Measurements from ENCODE around the gene GJD3.

GJD3 gene

DNA sequence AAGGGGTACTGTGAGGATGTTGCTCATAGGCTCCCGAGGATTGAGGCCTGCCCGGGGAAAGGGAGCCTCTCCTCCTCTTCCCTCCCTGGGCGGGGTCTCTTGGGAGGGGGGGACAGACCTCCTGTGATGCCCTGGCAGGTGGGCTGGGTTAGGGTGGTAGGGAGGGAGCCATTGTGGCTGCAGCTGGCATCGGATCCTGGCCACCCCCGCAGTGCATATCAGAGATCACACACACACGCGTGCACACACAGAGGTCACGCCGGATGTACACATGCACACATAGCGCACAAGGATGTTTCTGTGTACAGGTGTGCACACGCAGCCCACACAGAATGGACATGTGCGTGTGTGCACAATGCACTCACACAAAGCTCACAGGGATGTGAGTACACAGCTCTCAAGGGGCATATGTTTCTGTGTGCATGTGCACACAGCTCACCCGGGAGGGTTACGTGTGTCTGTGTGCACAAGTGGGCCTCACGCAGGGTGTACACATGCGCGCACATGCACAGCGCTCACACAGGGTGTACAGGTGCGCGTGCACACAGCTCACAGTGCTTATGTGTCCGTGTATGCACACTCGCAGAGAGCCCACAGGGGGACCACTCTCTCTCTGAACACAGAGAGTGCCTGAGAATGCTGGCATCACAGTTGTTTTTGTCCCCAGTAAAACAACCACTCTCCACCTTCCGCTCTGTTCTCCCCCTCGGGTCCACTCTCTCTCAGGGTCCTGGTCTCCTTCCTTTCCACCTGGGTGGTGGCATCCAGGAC is 2.4 kb downstream of the GJD3 start:
- H3K4me3 ChIP-seq (ENCODE audit: low read length): no peak overlapping the region; the same call in 1 of the 2 replicates
- no peak for TF ChIP-seq ZNF274 (IDR thresholded peaks at IDR 0.05; ENCODE audit: low read depth, low read length)

DNA sequence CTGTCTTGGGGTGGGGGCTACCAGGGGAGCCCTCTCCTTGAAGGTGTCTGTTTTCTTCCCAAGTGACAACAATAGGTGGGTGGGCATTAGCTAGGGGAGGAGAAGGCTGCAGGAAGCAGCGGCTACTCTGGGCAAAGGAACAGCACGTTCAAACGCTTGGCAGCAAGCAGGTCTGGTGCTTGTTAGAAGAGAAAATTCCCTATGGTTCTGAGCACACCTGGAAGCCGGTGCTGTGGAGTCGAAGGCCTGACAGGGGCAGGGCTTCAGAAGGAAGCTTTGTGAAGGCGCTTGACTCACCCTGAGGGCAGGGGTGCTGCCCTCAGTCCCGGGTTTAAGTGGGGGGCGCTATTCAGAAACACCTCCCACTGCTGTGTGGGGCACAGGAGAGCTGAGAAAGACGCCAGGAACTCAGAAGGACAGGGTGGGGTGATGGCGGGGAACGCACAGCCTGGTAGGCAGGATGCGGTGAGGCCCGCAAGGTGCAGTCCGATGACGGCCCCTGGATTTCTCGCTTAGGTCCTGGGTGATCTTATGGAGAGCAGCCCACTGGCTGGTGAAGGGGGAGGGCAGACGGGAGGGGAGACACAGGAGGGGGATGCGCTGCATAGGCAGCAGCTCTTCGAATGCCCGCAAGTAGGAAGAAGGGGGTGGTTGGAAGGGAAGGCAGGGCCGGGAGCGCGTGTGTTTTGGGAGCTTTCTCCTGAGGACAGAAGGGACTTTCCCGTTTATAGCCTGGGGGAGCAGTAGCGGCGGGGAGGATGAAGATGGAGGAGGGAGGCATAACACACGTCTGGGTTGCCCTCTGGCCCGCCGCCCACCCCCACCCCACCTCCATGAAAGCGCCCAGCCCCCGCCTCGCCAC is 3.2 kb downstream of the GJD3 start:
- TF ChIP-seq ZNF274 (IDR thresholded peaks at IDR 0.05; ENCODE audit: low read depth, low read length): no peak
- no peak overlapping the region for H3K4me3 ChIP-seq (ENCODE audit: low read length)

DNA sequence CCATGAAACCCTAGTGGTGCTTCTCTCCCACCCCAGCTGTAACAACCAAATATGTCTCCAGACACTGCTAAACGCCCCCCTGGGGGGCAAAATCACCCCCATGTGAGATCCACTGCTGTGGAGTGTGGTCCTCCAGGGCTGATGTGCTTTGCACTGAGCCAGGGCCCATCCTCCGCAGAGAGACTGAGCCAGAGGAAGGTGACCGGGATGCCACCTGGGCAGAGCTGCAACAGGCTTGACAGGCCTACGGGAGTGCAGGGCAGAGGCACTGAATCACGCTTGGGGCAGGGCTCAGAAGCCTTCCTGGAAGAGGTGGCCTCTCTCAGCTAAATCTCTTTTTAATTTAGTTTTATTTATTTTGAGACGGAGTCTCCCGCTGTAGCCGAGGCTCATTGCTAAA is 4.4 kb downstream of the GJD3 start:
- TF ChIP-seq ZNF274 (IDR thresholded peaks at IDR 0.05; ENCODE audit: low read depth, low read length): no peak
- no peak overlapping the region for H3K4me3 ChIP-seq (ENCODE audit: low read length)

DNA sequence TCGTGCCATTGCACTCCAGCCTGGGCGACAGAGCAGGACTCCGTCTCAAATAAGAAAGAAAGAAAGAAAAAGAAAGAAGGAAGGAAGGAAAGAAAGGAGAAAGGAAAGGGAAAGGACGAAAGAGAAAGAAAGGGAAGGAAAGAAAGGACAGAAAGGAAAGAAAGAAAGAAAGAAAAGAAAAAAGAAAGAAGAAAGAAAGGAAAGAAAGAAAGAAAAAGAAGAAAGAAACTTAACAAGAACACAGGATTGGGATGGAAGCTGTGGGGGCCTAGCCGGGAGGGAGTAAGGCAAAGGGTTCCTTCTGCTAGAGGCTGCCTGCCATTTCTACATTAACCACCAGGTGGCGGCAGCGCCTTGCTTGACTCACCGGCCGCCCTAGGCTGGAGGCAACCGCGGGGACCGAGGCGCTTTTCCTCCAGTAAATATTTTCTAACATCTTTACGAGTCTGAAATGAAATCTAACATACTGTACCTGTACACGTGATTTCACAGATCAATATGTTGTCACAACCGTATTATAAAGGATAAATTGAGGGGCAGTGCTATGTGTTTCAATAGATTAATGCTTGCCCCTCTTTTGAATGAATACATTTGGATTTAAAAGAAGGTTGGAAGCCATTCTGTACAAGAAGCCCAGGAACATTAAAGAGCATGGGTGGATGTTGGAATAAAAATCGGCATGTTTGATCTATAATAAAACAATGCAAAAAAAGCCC is 6.1 kb downstream of the GJD3 start:
- no peak for TF ChIP-seq ZNF274 (IDR thresholded peaks at IDR 0.05; ENCODE audit: low read depth, low read length)
- H3K4me3 ChIP-seq (ENCODE audit: low read length): no peak overlapping the region

DNA sequence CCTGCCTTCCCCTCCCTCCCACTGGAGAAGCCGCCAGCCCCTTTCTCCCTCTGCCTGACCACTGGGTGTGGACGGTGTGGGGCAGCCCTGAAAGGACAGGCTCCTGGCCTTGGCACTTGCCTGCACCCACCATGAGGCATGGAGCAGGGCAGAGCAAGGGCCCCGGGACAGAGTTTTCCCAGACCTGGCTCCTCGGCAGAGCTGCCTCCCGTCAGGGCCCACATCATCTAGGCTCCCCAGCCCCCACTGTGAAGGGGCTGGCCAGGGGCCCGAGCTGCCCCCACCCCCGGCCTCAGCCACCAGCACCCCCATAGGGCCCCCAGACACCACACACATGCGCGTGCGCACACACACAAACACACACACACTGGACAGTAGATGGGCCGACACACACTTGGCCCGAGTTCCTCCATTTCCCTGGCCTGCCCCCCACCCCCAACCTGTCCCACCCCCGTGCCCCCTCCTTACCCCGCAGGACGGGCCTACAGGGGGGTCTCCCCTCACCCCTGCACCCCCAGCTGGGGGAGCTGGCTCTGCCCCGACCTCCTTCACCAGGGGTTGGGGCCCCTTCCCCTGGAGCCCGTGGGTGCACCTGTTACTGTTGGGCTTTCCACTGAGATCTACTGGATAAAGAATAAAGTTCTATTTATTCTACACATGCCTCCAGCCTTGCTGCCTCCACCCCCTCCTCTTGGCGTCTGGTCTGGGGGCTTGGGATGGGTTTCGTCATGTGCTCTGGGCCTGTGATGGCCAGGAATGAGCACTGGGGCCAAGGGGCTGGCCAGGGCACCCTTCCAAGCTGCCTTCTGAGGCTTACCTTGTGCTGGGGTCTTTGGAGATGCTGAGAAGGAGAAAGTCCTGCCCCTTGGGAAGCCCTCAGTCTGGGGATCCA is 7.3 kb downstream of the GJD3 start:
- H3K4me3 ChIP-seq (ENCODE audit: low read length): no peak overlapping the region
- no peak for TF ChIP-seq ZNF274 (IDR thresholded peaks at IDR 0.05; ENCODE audit: low read depth, low read length)

DNA sequence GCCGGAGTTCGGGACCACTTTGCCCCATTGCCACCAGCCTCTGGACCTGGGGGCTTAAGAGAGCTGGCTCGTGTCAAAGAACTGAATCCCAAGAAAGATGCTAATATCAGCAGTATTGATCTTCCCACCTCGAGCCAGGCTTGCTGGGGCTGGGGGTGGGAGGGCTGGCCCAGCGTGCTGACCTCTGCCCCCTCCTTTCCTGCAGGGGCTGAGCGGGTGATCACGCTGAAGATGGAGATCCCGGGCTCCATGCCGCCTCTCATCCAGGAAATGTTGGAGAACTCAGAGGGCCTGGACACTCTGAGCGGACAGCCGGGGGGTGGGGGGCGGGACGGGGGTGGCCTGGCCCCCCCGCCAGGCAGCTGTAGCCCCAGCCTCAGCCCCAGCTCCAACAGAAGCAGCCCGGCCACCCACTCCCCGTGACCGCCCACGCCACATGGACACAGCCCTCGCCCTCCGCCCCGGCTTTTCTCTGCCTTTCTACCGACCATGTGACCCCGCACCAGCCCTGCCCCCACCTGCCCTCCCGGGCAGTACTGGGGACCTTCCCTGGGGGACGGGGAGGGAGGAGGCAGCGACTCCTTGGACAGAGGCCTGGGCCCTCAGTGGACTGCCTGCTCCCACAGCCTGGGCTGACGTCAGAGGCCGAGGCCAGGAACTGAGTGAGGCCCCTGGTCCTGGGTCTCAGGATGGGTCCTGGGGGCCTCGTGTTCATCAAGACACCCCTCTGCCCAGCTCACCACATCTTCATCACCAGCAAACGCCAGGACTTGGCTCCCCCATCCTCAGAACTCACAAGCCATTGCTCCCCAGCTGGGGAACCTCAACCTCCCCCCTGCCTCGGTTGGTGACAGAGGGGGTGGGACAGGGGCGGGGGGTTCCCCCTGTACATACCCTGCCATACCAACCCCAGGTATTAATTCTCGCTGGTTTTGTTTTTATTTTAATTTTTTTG is 8.5 kb downstream of the GJD3 start:
- no peak overlapping the region for H3K4me3 ChIP-seq (ENCODE audit: low read length)
- TF ChIP-seq ZNF274 (IDR thresholded peaks at IDR 0.05; ENCODE audit: low read depth, low read length): no peak

DNA sequence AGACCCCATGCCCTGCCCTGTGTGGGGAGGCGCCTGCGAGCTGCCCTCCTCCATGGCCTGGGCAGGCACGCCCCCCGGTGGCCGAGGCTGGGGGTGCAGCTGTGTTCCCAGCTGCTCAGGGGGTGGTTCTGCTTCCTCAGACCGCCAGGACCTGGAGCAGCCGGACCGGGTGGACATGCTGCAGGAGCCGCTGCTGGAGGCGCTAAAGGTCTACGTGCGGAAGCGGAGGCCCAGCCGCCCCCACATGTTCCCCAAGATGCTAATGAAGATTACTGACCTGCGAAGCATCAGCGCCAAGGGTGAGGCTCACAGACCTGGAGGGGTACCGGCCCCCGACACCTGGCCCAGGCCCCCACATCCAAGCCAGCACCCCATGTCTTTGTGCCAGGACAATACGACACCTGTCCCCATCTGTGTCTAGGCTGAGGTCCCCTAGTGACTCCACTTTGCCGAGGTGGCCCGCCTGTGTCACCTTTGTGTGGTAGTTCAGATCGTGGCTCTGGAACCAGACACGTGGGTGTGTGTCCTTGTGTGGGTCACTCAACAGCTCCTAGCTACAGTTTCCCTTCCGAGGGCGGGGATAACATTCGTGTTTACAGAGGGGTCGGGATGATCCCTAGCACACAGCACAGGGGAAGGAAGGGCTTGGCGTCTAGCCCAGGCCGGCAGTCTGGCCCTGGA is 9.3 kb downstream of the GJD3 start:
- H3K4me3 ChIP-seq (ENCODE audit: low read length): no peak overlapping the region
- no peak for TF ChIP-seq ZNF274 (IDR thresholded peaks at IDR 0.05; ENCODE audit: low read depth, low read length)

DNA sequence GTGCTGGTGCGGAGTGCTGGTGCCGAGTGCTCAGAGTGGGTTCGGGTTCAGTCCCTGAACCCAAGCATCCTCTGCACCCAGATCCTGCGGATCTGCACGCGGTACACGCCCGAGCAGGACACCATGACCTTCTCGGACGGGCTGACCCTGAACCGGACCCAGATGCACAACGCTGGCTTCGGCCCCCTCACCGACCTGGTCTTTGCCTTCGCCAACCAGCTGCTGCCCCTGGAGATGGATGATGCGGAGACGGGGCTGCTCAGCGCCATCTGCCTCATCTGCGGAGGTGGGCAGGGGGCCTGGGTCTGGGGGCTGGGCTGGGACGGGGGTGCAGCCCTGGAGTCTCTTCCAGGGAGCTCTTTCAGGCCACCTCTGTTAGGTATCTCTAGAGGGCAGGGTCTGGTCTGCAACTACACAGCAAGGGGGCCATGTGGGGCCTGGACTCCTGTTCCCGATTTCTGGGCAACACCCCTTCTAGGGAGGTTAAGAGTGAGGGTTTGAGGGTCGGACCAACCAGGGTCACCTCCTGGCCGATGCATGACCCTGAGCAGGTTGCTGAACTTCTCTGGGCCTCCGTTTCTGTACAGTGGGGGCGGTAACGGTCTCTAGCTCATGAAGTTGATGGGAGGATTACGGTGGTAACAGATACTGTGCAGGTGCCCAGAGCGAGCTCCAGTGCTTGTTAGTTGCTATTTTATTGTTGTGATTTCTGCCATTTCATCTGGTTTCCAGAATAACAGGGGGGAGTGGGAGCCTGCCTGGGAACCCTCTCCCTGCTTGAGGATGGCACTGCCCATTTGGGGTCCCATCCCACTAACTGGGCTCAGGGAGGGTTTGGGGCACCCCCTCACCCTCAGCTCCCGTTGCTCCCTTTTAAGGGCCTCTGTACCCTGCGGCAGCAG is 10.1 kb downstream of the GJD3 start:
- no peak for TF ChIP-seq ZNF274 (IDR thresholded peaks at IDR 0.05; ENCODE audit: low read depth, low read length)
- H3K4me3 ChIP-seq (ENCODE audit: low read length): no peak overlapping the region

DNA sequence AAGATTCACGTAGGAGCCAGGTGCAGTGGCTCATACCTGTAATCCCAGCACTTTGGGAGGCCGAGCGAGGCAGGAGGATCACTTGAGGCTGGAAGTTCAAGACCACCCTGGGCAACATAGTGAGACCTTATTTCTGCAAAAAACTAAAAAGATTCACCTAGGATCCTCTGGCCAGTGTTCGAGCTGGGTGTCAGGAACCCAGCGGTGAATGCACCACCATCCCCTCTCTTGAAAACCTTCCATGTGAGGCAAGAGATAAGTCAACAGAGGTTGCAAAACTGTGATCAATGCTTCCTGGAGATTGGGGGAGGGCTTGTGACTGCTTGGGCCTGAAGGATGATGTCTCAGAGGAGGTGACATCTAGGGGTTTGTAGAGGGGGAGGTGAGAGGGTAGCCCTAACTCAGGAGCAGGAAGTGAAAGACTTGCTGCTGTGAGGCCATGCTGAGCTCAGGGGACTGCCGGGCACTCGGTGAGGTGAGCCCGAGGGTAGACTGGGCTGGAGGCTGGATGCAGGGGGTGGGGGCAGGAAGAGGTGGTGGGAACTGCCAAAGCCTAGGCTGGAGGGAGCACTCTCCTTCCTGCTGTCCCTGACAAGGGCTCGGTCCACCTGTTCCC is 11.7 kb downstream of the GJD3 start:
- no peak for TF ChIP-seq ZNF274 (IDR thresholded peaks at IDR 0.05; ENCODE audit: low read depth, low read length)
- no peak overlapping the region for H3K4me3 ChIP-seq (ENCODE audit: low read length)

DNA sequence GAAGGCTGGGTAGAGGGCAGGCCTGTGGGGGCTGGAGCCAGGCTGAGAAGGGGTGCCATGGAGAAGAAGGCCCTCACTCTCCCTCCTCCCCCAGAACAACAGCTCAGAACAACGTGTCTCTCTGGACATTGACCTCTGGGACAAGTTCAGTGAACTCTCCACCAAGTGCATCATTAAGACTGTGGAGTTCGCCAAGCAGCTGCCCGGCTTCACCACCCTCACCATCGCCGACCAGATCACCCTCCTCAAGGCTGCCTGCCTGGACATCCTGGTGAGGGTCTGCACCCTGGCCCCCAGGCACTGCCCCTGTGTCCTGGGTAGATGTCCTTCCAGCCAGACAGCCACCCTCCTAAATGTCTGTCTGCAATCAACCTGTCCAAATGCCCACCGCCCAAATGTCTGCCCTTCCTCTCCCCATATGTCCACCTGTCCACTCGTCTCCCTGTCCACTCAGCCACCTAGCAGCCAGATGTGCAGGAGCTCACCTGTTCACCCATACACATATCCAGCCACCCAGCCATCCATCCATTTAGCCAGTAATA is 12.2 kb downstream of the GJD3 start:
- no peak for TF ChIP-seq ZNF274 (IDR thresholded peaks at IDR 0.05; ENCODE audit: low read depth, low read length)
- no peak overlapping the region for H3K4me3 ChIP-seq (ENCODE audit: low read length)
